HepG2 (cell line): ENCODE measurements around the gene NPTXR. TPM values are rescaled to one million over a fixed set of nuclear protein-coding genes. Genes with fewer than 3 reads are reported as not detected.

Source experiments
- ATAC-seq: fragments of 200-7000 bp; cut with Tn5 transposase; 3 replicates; pipeline ENCODE4 v1.9.1; 2020; ENCODE audit warnings: mild to moderate bottlenecking, moderate library complexity
- BruUV-seq: library from RNA; stranded (reverse); fragments of 400-500 nt; replicated peaks from 2 replicates; lab custom pipeline; 2021; lab: Mats Ljungman, UMichigan
- CTCF ChIA-PET: fragments of 300-600 bp; formaldehyde crosslinking; extraction: SDS; loops from one replicate; lab custom pipeline; 2021; ENCODE audit warnings: low total read pairs, inconsistent platforms, low intra/inter-chr PET ratio; lab: Yijun Ruan, JAX
- POLR2A ChIA-PET: fragments of 350-600 bp; sonication (Branson Sonifier 250); formaldehyde crosslinking; loops from one replicate; lab custom pipeline; 2020; ENCODE audit warnings: antibody characterized with exemption, inconsistent platforms; lab: Yijun Ruan, JAX
- DNase-seq: peaks from one replicate; pipeline ENCODE4 v3.0.0-alpha.2; 2015; ENCODE audit warnings: low spot score
- FAIRE-seq: peaks from 3 replicates; lab custom pipeline; 2011; peaks lifted over from hg19 to GRCh38; lab: Jason Lieb, UNC
- H2AFZ ChIP-seq: one replicate; pipeline ENCODE4 v1.6.1; 2011; ENCODE audit warnings: low read length, inconsistent platforms
- H3K27ac ChIP-seq: fragments of 300-600 bp; 3 replicates; pipeline ENCODE4 v1.8.0; 2011; ENCODE audit warnings: mixed run types, mild to moderate bottlenecking, mixed read lengths, low read length, inconsistent platforms; ENCODE audit not compliant: insufficient read depth; ENCODE audit errors: extremely low read length
- H3K27me3 ChIP-seq, 2 experiments: fragments of 200-600 bp in 1 of 2; 2 replicates in 1 of 2; 3 replicates in 1 of 2; pipeline versions ENCODE4 v1.6.0 to v1.8.0; 2011; ENCODE audit warnings: low read length in 2 of 2, mild to moderate bottlenecking in 2 of 2, moderate library complexity in 2 of 2, inconsistent platforms in 1 of 2; ENCODE audit not compliant: insufficient read depth in 2 of 2, control insufficient read depth in 1 of 2
- H3K36me3 ChIP-seq, 2 experiments: fragments of 200-600 bp in 1 of 2; replicated peaks in 1 of 2; 2 replicates in 1 of 2; 3 replicates in 1 of 2; pipeline versions ENCODE4 v1.5.1 to v1.8.0; 2011; ENCODE audit warnings: low read length in 2 of 2, inconsistent platforms in 1 of 2; ENCODE audit not compliant: insufficient read depth in 2 of 2, control insufficient read depth in 1 of 2
- H3K4me1 ChIP-seq: 2 replicates; pipeline ENCODE4 v1.5.1; 2012; ENCODE audit warnings: low read length, inconsistent platforms; ENCODE audit not compliant: insufficient read depth
- H3K4me2 ChIP-seq: 2 replicates; pipeline ENCODE4 v1.6.0; 2011; ENCODE audit warnings: low read depth, low read length, inconsistent platforms
- H3K4me3 ChIP-seq, 3 experiments: fragments of 200-600 bp in 1 of 3; sonication (generic), shearing (Covaris generic) in 1 of 3; replicated peaks in 1 of 3; 2 replicates each; pipeline ENCODE4 v1.5.1; 2011 to 2016; ENCODE audit warnings: low read length in 3 of 3, inconsistent platforms in 2 of 3, low read depth in 2 of 3, mild to moderate bottlenecking in 2 of 3, control low read depth in 1 of 3, mixed read lengths in 1 of 3; ENCODE audit not compliant: insufficient read depth in 1 of 3
- H3K79me2 ChIP-seq: one replicate; pipeline ENCODE4 v1.6.1; 2011; ENCODE audit warnings: low read length, inconsistent platforms; ENCODE audit not compliant: insufficient read depth
- H3K9ac ChIP-seq: 2 replicates; pipeline ENCODE4 v1.6.0; 2011; ENCODE audit warnings: mild to moderate bottlenecking, low read depth, low read length, inconsistent platforms; ENCODE audit not compliant: insufficient read depth
- H3K9me3 ChIP-seq: 2 replicates; pipeline ENCODE4 v1.5.1; 2012; ENCODE audit warnings: mild to moderate bottlenecking, low read length
- H4K20me1 ChIP-seq: 2 replicates; pipeline ENCODE4 v1.6.0; 2011; ENCODE audit warnings: inconsistent platforms, mild to moderate bottlenecking, low read length, moderate library complexity; ENCODE audit not compliant: insufficient read depth
- HNRNPK ChIP-seq: fragments of 200-400 bp; formaldehyde crosslinking; IDR thresholded peaks from 2 replicates; pipeline ENCODE4 v1.6.1; 2018; ENCODE audit warnings: low read length, low read depth, moderate library complexity, mild to moderate bottlenecking; ENCODE audit not compliant: poor library complexity, severe bottlenecking
- NR1H2 ChIP-seq: sonication (generic); formaldehyde crosslinking; IDR thresholded peaks from 2 replicates; pipeline ENCODE4 v1.8.1; 2022; ENCODE audit warnings: low read depth, missing genetic modification reagents, borderline replicate concordance
- PHF8 ChIP-seq: sonication (generic); formaldehyde crosslinking; IDR thresholded peaks from 2 replicates; pipeline ENCODE4 v1.5.0; 2020; ENCODE audit warnings: missing genetic modification reagents
- POLR2G ChIP-seq: fragments of 200-400 bp; formaldehyde crosslinking; IDR thresholded peaks from 2 replicates; pipeline ENCODE4 v1.6.1; 2018; ENCODE audit warnings: mild to moderate bottlenecking, low read depth, low read length, moderate library complexity
- SNAI1 ChIP-seq: sonication (generic); formaldehyde crosslinking; IDR thresholded peaks from 2 replicates; pipeline ENCODE4 v1.5.0; 2020; ENCODE audit warnings: mild to moderate bottlenecking, missing genetic modification reagents, borderline replicate concordance
- SRSF1 ChIP-seq: fragments of 200-400 bp; formaldehyde crosslinking; optimal IDR thresholded peaks from 2 replicates; pipeline ENCODE3; 2017; ENCODE audit warnings: mild to moderate bottlenecking, low read depth, low read length, moderate library complexity
- ZC3H13 ChIP-seq: sonication (generic); formaldehyde crosslinking; IDR thresholded peaks from 2 replicates; pipeline ENCODE4 v1.8.1; 2023; ENCODE audit warnings: mild to moderate bottlenecking, missing genetic modification reagents, moderate library complexity
- ZFP36L2 ChIP-seq: sonication (generic); formaldehyde crosslinking; IDR thresholded peaks from 2 replicates; pipeline ENCODE4 v1.4.0; 2020; ENCODE audit warnings: missing genetic modification reagents
- ZFP90 ChIP-seq: sonication (generic); formaldehyde crosslinking; IDR thresholded peaks from 2 replicates; pipeline ENCODE4 v1.8.0; 2022; ENCODE audit warnings: missing genetic modification reagents, mild to moderate bottlenecking, inconsistent platforms, borderline replicate concordance
- ZNF143 ChIP-seq: sonication (generic); formaldehyde crosslinking; IDR thresholded peaks from 2 replicates; pipeline ENCODE4 v1.4.0; 2020; ENCODE audit warnings: missing genetic modification reagents
- ZNF570 ChIP-seq: sonication (generic); formaldehyde crosslinking; IDR thresholded peaks from 2 replicates; pipeline ENCODE4 v1.4.0; 2020; ENCODE audit warnings: mild to moderate bottlenecking, missing genetic modification reagents, borderline replicate concordance
- WGBS: methylation state at CpG from one replicate; pipeline ENCODE4 v1.1.6; 2017; ENCODE audit warnings: low lambda C conversion rate; 5-methylcytosine and 5-hydroxymethylcytosine counted together
- in situ Hi-C: cut with HindIII; loops from 2 replicates; pipeline ENCODE4 v1.10.0; 2017; ENCODE audit warnings: low pct_unique_long_range_greater_than_20kb; ENCODE audit not compliant: extremely low pct_ligation_motif_present
- intact Hi-C: fragments of 100-400 bp; cut with micrococcal nuclease; formaldehyde crosslinking; loops from one replicate; pipeline ENCODE4 v1.10.0; 2022; ENCODE audit not compliant: unreplicated experiment
- polyA plus RNA-seq, 8 experiments: library from polyadenylated mRNA; depleted of rRNA in 3 of 8; stranded (reverse) in 7 of 8; unstranded in 1 of 8; fragments of >200 nt; fragmentation: Illumina TruSeq in 4 of 8; extraction: Trizol in 4 of 8; gene quantifications; 2 replicates each; pipeline versions ENCODE4 v1.2.1 to v1.2.3, GENCODE V29; 2011 to 2016; ENCODE audit warnings: low read depth in 4 of 8, missing spikeins in 1 of 8, mixed read lengths in 1 of 8; ENCODE audit not compliant: insufficient read depth in 1 of 8
- total RNA-seq, 5 experiments: library from RNA; depleted of rRNA; stranded (reverse); fragments of >200 nt; fragmentation: Illumina TruSeq; extraction: Trizol; gene quantifications; 2 replicates each; pipeline ENCODE4 v1.2.3, GENCODE V29; 2016; ENCODE audit warnings: low read depth in 1 of 5
- TF ChIP-seq, protein P1 (sequence below): sonication (generic); formaldehyde crosslinking; IDR thresholded peaks from 2 replicates; pipeline ENCODE4 v1.5.0; 2020; ENCODE audit warnings: missing genetic modification reagents
- TF ChIP-seq, protein P2 (sequence below): sonication (generic); formaldehyde crosslinking; conservative IDR thresholded peaks from 2 replicates; pipeline ENCODE4 v1.8.1; 2023; ENCODE audit warnings: missing genetic modification reagents
- TF ChIP-seq, protein P3 (sequence below): IDR thresholded peaks from 2 replicates; pipeline ENCODE4 v1.6.1; 2016; ENCODE audit warnings: mild to moderate bottlenecking, missing biosample characterization, missing genetic modification reagents
- TF ChIP-seq, protein P4 (sequence below): IDR thresholded peaks from 2 replicates; pipeline ENCODE4 v1.6.1; 2012; ENCODE audit warnings: inconsistent platforms

Gene NPTXR
- total and polyA plus RNA-seq, 2 of the 13 experiments (the other 11 are each of a cell fraction or from before 2014, with no cell fraction given): 2.6 to 4.8 TPM

DNA sequence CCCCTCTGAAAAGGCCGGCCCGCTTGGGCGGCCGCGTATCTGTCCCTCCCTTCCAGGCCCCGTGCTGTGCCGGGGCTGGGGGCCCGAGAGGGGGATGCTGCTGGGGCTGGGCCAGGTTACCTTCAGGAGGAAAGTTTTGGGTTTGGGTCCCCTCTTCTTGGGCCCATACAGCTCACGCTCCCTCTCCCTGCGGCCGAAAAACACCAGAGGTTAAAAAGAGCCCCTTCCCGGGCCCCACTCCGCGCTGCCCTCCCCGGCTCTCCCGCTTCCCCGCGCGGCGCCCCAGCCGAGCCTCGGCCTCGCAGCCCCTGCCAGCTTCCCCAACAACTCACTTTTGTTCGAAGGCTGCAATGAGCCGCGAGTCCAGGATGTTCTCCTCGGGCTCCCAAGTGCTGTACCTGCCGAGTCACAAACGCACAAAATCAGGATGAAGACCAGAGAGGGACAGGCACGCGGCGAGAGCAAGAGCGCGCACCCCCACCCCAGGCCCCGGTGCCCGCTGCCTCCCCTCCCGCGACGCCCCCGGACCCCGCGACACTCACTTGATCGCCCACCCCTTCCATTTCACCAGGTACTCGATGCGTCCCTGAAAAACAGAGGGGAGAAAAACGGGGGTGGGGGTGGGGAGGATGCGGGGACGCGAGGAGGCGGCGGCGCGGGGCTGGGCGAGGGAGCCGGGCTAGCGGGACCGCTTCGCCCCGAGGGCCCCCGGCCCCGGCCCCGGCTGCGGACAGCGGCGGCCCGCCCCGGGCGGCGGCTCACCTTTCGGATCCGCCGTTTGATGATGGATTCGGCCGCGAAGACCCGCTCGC is 27.7 kb upstream of the NPTXR start:
- no peak for DNase-seq
- TF ChIP-seq, protein P1, sequence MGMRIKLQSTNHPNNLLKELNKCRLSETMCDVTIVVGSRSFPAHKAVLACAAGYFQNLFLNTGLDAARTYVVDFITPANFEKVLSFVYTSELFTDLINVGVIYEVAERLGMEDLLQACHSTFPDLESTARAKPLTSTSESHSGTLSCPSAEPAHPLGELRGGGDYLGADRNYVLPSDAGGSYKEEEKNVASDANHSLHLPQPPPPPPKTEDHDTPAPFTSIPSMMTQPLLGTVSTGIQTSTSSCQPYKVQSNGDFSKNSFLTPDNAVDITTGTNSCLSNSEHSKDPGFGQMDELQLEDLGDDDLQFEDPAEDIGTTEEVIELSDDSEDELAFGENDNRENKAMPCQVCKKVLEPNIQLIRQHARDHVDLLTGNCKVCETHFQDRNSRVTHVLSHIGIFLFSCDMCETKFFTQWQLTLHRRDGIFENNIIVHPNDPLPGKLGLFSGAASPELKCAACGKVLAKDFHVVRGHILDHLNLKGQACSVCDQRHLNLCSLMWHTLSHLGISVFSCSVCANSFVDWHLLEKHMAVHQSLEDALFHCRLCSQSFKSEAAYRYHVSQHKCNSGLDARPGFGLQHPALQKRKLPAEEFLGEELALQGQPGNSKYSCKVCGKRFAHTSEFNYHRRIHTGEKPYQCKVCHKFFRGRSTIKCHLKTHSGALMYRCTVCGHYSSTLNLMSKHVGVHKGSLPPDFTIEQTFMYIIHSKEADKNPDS (CRISPR knock-in tag): no peak
- peak; percentile 31; the same call in 1 of the 2 replicates for TF ChIP-seq PHF8 (CRISPR knock-in tag)
- TF ChIP-seq HNRNPK: peak; percentile 15
- peak; percentile 54; the same call in 1 of the 2 replicates for TF ChIP-seq ZC3H13 (CRISPR knock-in tag)
- no peak for TF ChIP-seq ZNF570 (CRISPR knock-in tag)
- TF ChIP-seq, protein P2, sequence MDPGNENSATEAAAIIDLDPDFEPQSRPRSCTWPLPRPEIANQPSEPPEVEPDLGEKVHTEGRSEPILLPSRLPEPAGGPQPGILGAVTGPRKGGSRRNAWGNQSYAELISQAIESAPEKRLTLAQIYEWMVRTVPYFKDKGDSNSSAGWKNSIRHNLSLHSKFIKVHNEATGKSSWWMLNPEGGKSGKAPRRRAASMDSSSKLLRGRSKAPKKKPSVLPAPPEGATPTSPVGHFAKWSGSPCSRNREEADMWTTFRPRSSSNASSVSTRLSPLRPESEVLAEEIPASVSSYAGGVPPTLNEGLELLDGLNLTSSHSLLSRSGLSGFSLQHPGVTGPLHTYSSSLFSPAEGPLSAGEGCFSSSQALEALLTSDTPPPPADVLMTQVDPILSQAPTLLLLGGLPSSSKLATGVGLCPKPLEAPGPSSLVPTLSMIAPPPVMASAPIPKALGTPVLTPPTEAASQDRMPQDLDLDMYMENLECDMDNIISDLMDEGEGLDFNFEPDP (CRISPR knock-in tag): no peak
- peak; percentile 41; the same call in 1 of the 2 replicates for TF ChIP-seq POLR2G
- TF ChIP-seq, protein P3, sequence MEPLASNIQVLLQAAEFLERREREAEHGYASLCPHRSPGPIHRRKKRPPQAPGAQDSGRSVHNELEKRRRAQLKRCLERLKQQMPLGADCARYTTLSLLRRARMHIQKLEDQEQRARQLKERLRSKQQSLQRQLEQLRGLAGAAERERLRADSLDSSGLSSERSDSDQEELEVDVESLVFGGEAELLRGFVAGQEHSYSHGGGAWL (CRISPR knock-in tag): peak; percentile 43; the same call in 1 of the 2 replicates
- TF ChIP-seq SNAI1 (CRISPR knock-in tag): no peak
- no peak for TF ChIP-seq NR1H2 (CRISPR knock-in tag)
- no peak for TF ChIP-seq ZFP90 (CRISPR knock-in tag)
- TF ChIP-seq ZFP36L2 (CRISPR knock-in tag): no peak
- peak; percentile 31 for TF ChIP-seq SRSF1
- no peak for TF ChIP-seq ZNF143
- TF ChIP-seq, protein P4, sequence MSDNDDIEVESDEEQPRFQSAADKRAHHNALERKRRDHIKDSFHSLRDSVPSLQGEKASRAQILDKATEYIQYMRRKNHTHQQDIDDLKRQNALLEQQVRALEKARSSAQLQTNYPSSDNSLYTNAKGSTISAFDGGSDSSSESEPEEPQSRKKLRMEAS: 0 out of 2 replicates have a peak, but pooled peaks have one; percentile 33

More for the DNA sequence above, 27.7 kb upstream of the NPTXR start:
- in situ Hi-C loops (loop anchor here (5.0 to 10.0 kb wide), 2 partner anchors 131 to 253 kb away; no protein-coding TSS in a partner anchor), intact Hi-C loops (loop anchor here (2.0 kb wide), 1 partner anchor 53 kb away; no protein-coding TSS in a partner anchor)
- Histone ChIP-seq H3K4me2 (peak overlapping the region; percentile 99), H2AFZ (no peak overlapping the region), H3K79me2 (no peaks in the 10 kb centered on the region), H3K9me3 (no peaks in the 10 kb centered on the region), H3K27ac (no peak overlapping the region), H3K36me3 (no peaks in the 10 kb centered on the region; a peak in 1 of 5 replicates), H4K20me1 (peaks cover 3% of the 10 kb centered on the region; the same call in 1 of the 2 replicates), H3K4me1 (peaks cover 20% of the 10 kb centered on the region), H3K27me3 (peaks cover 2 to 32% of the 10 kb centered on the region in 2 experiments; a peak in 4 of 5 replicates), H3K9ac (peak overlapping the region; percentile 48; the same call in 1 of the 2 replicates), H3K4me3 (peak overlapping the region; percentile 68 to 80 (median 74); a peak in 5 of 6 replicates)
- no peak for FAIRE-seq
- BruUV-seq: no TSS peak
- ATAC-seq: peak; percentile 38
- POLR2A ChIA-PET: no interaction called here
- under 1% methylated on average over 25 of the region's 77 CpGs for WGBS
- CTCF ChIA-PET: interaction anchor here (1.5 to 2.2 kb wide), 3 partner anchors 102 to 132 kb away, joined by 8 to 23 read pairs (median 11); partner anchors contain the start of gene APOBEC3B
